HG03558 (cell line): ENCODE data around the gene CXorf49B.

Source experiments
- ATAC-seq: cut with Tn5 transposase; IDR thresholded peaks from one replicate; pipeline ENCODE4 v1.9.1; 2021; ENCODE audit warnings: moderate number of reproducible peaks; ENCODE audit not compliant: unreplicated experiment; ENCODE audit errors: extremely low read depth

Gene CXorf49B

GRCh38 chrX:71815121-71815905 lies 52.2 kb downstream of the CXorf49B start:
- no peak for ATAC-seq

GRCh38 chrX:71815906-71816156 lies 52.7 kb downstream of the CXorf49B start:
- no peak for ATAC-seq
